K562 (cell line): ENCODE data around the gene RET.
A peak's percentile ranks its signal among the peaks of the same experiment; 100 is the strongest.

Experiments used
- FOXA3 ChIP-seq, 2 experiments: fragments of 450-650 bp in 1 of 2; sonication (generic) in 1 of 2; formaldehyde crosslinking; IDR thresholded peaks in 1 of 2; conservative IDR thresholded peaks in 1 of 2; 2 replicates each; pipeline versions ENCODE4 v1.4.0 to v1.8.0; 2020 to 2022; ENCODE audit warnings: mild to moderate bottlenecking in 2 of 2, missing genetic modification reagents in 1 of 2
- GTF3C2 ChIP-seq: IDR thresholded peaks from 3 replicates; pipeline ENCODE4 v1.6.1; 2011; ENCODE audit warnings: borderline replicate concordance, mild to moderate bottlenecking, moderate library complexity; ENCODE audit not compliant: insufficient read length; ENCODE audit errors: extremely low read depth
- POLR2A ChIP-seq: fragments of 450-650 bp; conservative IDR thresholded peaks from 2 replicates; pipeline ENCODE4 v1.6.1; 2016
- TEAD4 ChIP-seq, 2 experiments: sonication (generic) in 1 of 2; formaldehyde crosslinking in 1 of 2; IDR thresholded peaks; 2 replicates each; pipeline versions ENCODE4 v1.6.1 to v1.8.0; 2012 to 2022; ENCODE audit warnings: borderline replicate concordance in 1 of 2, inconsistent platforms in 1 of 2, low read length in 1 of 2, mild to moderate bottlenecking in 1 of 2, missing genetic modification reagents in 1 of 2
- ZNF146 ChIP-seq: IDR thresholded peaks from one replicate; pipeline ENCODE4 v1.6.1; 2018; ENCODE audit warnings: missing compliant biosample characterization; ENCODE audit not compliant: unreplicated experiment
- TF ChIP-seq, protein P1 (sequence below), 3 experiments: IDR thresholded peaks in 2 of 3; conservative IDR thresholded peaks in 1 of 3; 2 replicates each; pipeline ENCODE4 v1.5.1; 2011 to 2012; ENCODE audit warnings: low read length in 3 of 3, mild to moderate bottlenecking in 3 of 3, control low read depth in 2 of 3, improper control_type of control experiment in 1 of 3, inconsistent platforms in 1 of 3, low read depth in 1 of 3, mixed read lengths in 1 of 3, moderate library complexity in 1 of 3; ENCODE audit not compliant: insufficient read depth in 2 of 3
- TF ChIP-seq, protein P2 (sequence below): IDR thresholded peaks from 2 replicates; pipeline ENCODE4 v1.6.1; 2014; ENCODE audit warnings: antibody characterized with exemption

GRCh38 chr10:43128958-43129706, 52.3 kb downstream of the RET start:
- TF ChIP-seq TEAD4 (IDR thresholded peaks at IDR 0.05; ENCODE audit: low read length) (peak; percentile 66), TEAD4 (CRISPR knock-in tag; IDR thresholded peaks at IDR 0.05; ENCODE audit: borderline replicate concordance) (no peak), ZNF146 (CRISPR knock-in tag) (no peak), GTF3C2 (no peak), POLR2A (no peak), FOXA3 (CRISPR knock-in tag; conservative IDR thresholded peaks at IDR 0.05 in 1 of 2, IDR thresholded peaks at IDR 0.05 in 1 of 2) (no peak)
- TF ChIP-seq, protein P1, sequence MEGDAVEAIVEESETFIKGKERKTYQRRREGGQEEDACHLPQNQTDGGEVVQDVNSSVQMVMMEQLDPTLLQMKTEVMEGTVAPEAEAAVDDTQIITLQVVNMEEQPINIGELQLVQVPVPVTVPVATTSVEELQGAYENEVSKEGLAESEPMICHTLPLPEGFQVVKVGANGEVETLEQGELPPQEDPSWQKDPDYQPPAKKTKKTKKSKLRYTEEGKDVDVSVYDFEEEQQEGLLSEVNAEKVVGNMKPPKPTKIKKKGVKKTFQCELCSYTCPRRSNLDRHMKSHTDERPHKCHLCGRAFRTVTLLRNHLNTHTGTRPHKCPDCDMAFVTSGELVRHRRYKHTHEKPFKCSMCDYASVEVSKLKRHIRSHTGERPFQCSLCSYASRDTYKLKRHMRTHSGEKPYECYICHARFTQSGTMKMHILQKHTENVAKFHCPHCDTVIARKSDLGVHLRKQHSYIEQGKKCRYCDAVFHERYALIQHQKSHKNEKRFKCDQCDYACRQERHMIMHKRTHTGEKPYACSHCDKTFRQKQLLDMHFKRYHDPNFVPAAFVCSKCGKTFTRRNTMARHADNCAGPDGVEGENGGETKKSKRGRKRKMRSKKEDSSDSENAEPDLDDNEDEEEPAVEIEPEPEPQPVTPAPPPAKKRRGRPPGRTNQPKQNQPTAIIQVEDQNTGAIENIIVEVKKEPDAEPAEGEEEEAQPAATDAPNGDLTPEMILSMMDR (IDR thresholded peaks at IDR 0.05 in 2 of 3, conservative IDR thresholded peaks at IDR 0.05 in 1 of 3; ENCODE audit: insufficient read depth in 2 of 3, low read depth in 1 of 3, low read length in 3 of 3) = no peak
- TF ChIP-seq, protein P2, sequence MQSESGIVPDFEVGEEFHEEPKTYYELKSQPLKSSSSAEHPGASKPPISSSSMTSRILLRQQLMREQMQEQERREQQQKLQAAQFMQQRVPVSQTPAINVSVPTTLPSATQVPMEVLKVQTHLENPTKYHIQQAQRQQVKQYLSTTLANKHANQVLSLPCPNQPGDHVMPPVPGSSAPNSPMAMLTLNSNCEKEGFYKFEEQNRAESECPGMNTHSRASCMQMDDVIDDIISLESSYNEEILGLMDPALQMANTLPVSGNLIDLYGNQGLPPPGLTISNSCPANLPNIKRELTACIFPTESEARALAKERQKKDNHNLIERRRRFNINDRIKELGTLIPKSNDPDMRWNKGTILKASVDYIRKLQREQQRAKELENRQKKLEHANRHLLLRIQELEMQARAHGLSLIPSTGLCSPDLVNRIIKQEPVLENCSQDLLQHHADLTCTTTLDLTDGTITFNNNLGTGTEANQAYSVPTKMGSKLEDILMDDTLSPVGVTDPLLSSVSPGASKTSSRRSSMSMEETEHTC = no peak
